VCaP (cell line): Measurements from ENCODE around the gene CTPS2.

Source experiments
- H3K27ac ChIP-seq: fragments of 450-650 bp; 2 replicates; pipeline ENCODE4 v1.5.1; 2017
- CTCF ChIP-seq: fragments of 450-650 bp; conservative IDR thresholded peaks from 2 replicates; pipeline ENCODE4 v1.5.1; 2017; ENCODE audit warnings: mild to moderate bottlenecking, moderate library complexity

The CTPS2 gene

GRCh38 chrX:16651391-16652024, 61.0 kb downstream of the CTPS2 start:
- TF ChIP-seq CTCF = no peak
- H3K27ac ChIP-seq = no peak overlapping the region

GRCh38 chrX:16649858-16650257, 62.6 kb downstream of the CTPS2 start, which contains the start of gene S100G:
TSS of gene S100G (plus strand) at chrX:16650158. CDS start at chrX:16651007, 849 bp downstream.
- TF ChIP-seq CTCF = no peak
- H3K27ac ChIP-seq = no peak within 1 kb of the TSS

GRCh38 chrX:16646366-16647138, 65.9 kb downstream of the CTPS2 start:
- H3K27ac ChIP-seq = no peak overlapping the region
- TF ChIP-seq CTCF = no peak

GRCh38 chrX:16643176-16643575, 69.3 kb downstream of the CTPS2 start:
- no peak for TF ChIP-seq CTCF
- no peak overlapping the region for H3K27ac ChIP-seq

- H3K27ac ChIP-seq = no peak overlapping the region
- TF ChIP-seq CTCF = no peak
Observed at GRCh38 chrX:16640823-16641222, 71.6 kb downstream of the CTPS2 start.

GRCh38 chrX:16639966-16640365, 72.5 kb downstream of the CTPS2 start:
- no peak for TF ChIP-seq CTCF
- no peak overlapping the region for H3K27ac ChIP-seq

GRCh38 chrX:16638533-16638932, 73.9 kb downstream of the CTPS2 start:
- TF ChIP-seq CTCF = no peak
- H3K27ac ChIP-seq = no peak overlapping the region
